RCC 7860 (cell line): ENCODE data around the gene NUP160.
"Not testable (repeated sequence)": the region's sequence is repeated elsewhere in the genome, so short reads cannot be mapped to it uniquely, and the experiment has no call there.

Experiments used
- DNase-seq: peaks from one replicate; pipeline ENCODE4 v3.0.0-alpha.2; 2015; ENCODE audit warnings: low spot score
- FAIRE-seq: peaks from 2 replicates; lab custom pipeline; 2012; peaks lifted over from hg19 to GRCh38; lab: Jason Lieb, UNC

NUP160 gene

DNA sequence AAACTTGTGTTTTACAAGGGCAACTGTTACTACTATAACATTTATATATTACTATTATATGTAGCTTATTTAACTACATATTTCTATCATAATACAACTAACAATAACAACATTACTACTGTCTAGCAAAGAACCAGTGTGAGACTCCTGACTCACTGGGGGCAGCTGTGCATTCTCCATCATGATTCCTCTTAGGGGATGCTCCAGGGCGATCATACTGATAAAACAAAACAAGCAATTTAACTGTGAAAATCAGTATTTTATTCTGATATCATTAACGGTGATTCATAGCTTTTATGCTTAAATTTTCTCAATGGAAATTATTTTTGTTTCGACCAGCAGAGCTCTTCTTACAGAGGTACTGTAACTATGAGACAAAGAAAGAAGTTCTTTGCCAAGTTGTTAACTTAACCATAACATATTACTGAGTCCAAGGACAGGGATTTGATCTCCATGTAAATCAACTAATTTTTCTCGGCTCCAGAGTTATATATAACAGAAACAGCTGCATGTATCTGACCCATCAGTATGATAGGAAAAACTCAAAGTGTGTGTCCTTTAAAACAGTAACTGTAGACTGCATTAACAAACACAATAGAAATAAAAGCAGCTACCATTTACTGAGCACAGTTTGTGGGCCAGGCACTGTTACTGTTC is 56.2 kb downstream of the NUP160 start:
- FAIRE-seq (no peak), DNase-seq (no peak)

- FAIRE-seq, DNase-seq: not testable (repeated sequence)
These were observed 58.1 kb downstream of the NUP160 start for GRCh38 chr11:47790017-47790416.

DNA sequence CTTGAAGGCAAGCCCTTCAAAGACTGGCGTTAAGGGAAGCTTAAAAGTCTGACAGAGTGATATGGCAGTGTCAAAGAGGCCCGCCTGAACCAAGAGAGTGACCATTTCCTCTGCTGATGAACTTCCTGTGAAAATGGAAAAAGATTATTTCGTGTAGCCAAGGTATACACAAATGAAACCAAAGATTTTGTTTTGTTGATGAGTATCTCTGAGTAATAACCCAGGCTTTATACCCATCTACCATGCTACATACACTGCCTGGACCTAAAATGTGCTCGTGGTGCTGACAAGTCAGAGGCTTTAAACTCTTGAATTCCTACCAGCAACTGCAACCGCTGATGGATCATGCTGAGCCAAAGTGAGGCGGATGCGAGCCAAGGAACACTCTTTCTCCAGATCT is 60.0 kb downstream of the NUP160 start:
- DNase-seq, result no peak
- FAIRE-seq, result no peak

GRCh38 chr11:47786373-47786772 is 61.8 kb downstream of the NUP160 start:
- no peak for FAIRE-seq
- no peak for DNase-seq

DNA sequence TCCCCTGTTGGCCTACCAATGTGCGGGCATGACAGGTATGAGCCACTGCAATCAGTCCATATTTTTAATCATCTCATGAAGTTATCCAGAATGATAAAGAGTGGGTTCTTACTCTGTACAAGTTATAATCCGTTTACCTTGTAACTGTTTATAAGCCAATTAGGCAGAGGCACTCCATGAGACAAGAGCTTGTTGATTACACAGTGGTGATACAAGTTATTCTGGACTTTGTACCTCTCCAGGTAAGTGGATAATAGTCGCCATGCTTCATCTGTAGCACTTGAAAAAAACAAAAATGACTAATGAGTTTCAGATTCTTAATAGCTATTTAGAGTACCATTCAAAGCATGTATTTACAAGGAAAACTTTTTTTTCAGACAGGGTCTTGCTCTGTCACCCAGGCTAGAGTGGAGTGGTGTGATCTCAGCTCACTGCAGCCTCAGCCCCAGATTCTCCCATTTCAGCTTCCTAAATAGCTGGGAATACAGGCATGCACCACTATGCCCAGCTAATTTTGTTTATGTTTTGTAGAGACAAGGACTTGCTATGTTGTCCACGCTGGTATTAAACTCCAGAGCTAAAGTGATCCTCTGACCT is 63.3 kb downstream of the NUP160 start:
- DNase-seq (no peak), FAIRE-seq (no peak)

DNA sequence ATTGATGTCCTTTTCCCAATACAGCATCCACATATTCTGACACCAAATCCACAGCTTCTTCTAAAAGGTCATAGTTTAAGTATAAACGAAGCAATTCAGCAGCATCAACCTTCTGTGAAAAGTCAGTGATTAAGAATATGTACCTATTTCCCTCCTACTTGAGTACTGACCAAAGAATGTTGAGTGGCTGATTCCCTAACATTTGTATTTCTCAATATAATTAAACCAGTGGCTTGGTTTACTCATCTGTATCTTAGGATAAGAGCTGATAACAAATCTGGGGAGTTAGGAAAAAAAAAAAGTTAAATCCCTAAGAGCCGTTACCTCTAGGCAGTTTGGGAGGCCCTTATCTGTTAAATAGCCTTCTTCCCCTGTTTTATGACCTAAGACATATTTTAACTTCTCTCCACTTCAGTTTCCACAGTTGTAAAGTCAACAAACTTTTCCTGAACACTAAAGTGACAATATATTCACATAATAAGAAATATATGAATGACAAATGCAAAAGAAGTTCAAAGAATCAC is 65.0 kb downstream of the NUP160 start:
- DNase-seq (no peak), FAIRE-seq (no peak)

DNA sequence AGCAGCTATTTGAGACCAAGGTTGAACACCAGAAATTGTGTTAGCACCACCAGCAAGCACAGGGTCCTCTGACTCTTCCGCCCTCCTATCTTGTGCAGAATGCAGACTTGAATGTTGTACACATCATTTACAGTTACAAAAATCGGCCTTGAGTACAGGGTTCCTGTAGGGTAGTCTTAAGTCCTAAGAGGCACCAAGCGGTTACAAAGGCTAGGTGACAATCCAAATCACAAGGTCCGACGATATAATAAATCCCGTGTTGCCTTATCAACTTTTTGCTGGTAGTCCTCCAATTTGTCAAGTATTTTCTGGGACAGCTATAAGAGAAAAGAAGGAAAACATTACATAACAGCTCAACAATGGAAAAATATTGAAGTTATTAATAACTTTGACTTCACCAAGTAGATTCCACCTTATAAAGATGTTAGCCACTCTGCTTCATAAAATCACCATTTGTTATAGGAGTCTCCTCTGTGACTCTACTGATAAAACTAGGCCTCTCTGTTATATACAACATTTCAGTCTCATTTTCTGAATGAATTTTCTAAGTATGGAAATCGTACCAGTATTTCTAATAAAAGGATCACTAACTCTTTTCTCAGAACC is 69.2 kb downstream of the NUP160 start:
- FAIRE-seq, result no peak
- no peak for DNase-seq

- DNase-seq (no peak), FAIRE-seq (no peak)
These were observed 72.8 kb downstream of the NUP160 start for GRCh38 chr11:47775240-47775869.

DNA sequence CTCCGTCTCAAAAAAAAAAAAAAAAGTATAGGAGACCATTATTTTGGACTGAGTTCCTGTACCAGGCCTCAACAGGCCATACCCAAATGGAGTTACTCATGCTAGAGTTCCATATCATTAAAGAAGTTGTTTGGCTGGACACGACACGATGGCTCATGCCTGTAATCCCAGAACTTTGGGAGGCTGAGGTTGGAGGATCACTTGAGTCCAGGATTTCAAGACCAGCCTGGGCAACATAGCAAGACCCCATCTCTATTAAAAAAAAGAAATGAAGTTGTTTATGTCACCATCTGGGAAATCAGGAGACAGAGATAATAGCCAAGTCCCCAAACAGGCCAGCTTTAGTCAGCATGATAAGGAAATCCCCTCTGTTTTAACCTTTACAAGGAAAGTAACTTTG is 74.3 kb downstream of the NUP160 start:
- DNase-seq, result no peak
- FAIRE-seq, result no peak

DNA sequence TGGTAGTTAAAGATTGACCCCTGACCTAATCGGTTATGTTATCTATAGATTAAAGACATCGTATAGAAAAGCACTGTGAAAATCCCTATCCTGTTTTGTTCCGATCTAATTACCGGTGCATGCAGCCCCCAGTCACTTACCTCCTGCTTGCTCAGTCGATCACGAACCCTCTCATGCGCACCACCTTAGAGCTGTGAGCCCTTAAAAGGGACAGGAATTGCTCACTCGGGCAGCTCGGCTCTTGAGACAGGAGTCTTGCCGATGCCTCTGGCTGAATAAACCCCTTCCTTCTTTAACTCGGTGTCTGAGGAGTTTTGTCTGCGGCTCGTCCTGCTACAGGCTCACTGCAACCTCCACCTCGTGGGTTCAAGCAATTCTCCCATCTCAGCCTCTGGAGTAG is 78.6 kb downstream of the NUP160 start:
- not testable (repeated sequence) for DNase-seq, FAIRE-seq

DNA sequence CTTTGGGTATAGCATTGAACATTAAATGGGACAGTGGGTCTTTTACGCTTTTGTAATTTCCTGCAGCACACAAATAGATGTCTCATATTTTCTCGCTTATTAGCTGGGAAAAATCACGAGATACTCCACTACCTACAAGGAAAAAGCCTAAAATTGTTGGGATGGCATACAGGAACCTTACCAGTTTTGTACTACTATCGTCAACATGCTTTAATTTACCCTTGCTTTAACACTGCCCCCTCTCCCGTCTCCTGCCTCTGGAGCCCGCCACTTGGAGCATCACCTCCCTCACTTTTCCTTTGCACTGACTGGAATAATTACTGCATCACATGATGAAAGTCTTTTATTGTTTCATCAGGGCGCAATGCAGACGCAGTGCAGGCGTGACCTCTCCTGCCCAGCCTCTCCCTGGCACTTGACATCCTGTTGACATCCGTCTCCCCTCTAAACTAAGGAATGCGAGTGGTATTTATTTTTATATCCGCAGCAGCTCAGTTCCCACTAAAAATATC is 80.0 kb downstream of the NUP160 start:
- DNase-seq, result peak; percentile 59

DNA sequence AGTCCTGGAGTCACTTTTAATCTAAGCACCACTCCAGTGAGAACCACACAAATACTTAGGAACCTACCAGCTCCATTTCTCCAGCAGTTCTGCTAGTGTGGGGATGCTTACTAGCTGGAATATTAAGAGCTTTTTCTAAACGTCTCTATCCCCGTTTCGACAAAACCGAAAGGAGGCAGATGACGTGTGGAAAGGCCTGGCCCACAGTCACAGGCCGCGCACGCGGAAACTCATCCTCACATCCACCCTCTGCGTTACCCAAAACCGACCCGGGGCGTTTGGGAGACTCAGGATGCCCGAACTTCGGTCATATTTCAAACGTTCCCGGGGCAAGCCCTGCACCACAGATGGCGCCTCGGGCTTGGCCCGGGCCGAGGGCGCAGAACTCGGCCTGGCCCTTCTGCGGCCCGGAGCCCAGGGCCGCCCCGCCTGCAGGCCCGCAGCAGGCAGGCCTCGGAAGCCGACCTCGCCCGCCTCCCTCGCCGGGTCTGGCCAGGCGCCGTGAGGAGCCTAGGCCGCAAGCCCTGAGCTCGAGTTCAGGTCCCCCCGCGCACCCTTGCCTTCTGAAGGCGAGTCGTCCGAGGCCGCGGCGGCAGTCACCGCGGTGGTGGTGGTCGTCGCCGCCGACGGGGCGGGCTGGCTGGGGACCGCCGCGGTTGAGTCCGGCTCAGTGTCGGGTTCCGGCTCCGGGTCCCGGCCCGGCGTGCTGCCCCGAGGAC is 81.5 kb downstream of the NUP160 start:
- DNase-seq, result peak; percentile 18
- no peak for FAIRE-seq

More for the DNA sequence above, 80.0 kb downstream of the NUP160 start:
- no peak for FAIRE-seq

GRCh38 chr11:47765086-47765485 is 83.1 kb downstream of the NUP160 start:
- DNase-seq, result no peak
- no peak for FAIRE-seq

- DNase-seq, FAIRE-seq: not testable (repeated sequence)
These were observed 88.9 kb downstream of the NUP160 start for GRCh38 chr11:47759291-47759690.

DNA sequence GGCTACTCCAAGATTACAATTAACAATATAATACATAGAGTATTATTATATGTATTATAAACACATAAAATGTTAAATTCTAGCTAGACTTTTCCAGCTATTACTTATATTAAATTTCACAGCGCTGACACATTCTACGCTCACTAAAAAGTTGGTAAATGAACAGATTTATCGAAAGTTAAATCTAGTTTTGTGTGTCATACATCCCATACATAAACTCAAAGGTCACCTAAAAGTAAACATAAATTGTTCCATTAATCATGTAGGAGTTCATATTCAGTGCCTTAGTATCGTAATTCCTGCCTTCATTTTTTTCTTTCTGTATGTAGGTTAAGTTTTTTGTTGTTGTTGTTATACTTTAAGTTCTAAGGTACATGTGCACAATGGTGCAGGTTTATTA is 91.9 kb downstream of the NUP160 start:
- FAIRE-seq (no peak), DNase-seq (no peak)

GRCh38 chr11:47750725-47751124 is 97.4 kb downstream of the NUP160 start:
- DNase-seq (no peak), FAIRE-seq (no peak)

- DNase-seq, FAIRE-seq: not testable (repeated sequence)
These were observed 105.7 kb downstream of the NUP160 start for GRCh38 chr11:47742494-47742893.

DNA sequence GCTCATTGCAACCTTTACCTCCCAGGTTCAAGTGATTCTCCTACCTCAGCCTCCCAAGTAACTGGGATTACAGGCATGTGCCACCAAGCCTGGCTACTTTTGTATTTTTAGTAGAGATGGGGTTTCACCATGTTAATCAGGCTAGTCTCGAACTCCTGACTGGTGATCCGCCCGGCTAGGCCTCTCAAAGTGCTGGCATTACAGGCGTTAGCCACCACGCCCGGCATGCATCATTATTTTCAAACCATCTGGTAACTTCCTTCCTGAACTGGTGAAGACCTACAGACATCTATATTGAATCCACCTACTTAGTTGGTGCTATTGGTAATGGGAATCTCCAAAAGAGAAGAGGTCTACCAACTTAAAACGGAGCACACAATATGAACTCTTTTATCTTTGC is 110.3 kb downstream of the NUP160 start:
- not testable (repeated sequence) for DNase-seq, FAIRE-seq

DNA sequence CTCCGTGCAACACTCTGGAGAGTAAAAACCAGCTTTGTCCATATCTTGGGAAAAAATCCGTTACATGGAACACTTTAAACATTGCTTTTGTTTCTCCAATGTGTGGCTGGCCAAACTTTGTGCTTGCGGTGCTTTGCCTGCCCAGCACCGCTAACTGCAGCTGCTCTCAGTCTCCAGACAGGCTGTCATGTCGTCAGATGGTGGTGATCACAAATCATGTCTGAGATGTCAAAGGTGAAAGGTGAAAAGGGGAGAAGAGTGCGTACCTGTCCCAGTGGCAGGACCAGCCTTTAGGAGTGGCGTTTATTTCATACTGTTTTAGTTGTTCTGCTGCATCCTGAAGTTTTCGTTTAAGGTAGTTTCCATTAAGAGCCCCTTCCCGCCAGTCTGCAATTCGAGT is 115.9 kb downstream of the NUP160 start:
- FAIRE-seq (no peak), DNase-seq (no peak)

DNA sequence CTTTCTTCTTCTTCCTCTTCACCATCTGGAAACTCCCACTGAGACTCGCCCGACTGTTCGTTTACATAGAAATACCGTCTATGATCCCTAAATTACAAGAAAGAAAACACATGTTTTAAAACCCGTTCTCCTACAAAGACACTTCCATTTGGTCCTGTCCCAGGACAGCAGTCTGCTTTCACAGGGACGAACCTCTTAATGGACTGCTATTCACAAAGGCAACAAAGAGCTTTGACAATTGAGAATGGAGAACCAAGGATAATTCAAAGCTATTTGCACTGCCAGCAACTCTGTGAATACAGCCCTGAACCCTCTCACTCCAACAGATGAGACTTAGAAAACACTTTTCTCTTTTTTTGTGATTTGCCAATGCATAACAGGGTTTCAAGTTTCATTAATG is 116.7 kb downstream of the NUP160 start:
- DNase-seq (no peak), FAIRE-seq (no peak)
